Neural cell (in vitro differentiated cells): ENCODE data around the gene ACBD3.

Experiments used
- EP300 ChIP-seq: fragments of 450-650 bp; conservative IDR thresholded peaks from 2 replicates; pipeline ENCODE4 v1.6.1; 2014; ENCODE audit warnings: antibody characterized with exemption, mild to moderate bottlenecking, moderate library complexity; ENCODE audit not compliant: poor library complexity, severe bottlenecking
- TF ChIP-seq, protein P1 (sequence below): fragments of 450-650 bp; IDR thresholded peaks from 2 replicates; pipeline ENCODE4 v1.5.1; 2014; ENCODE audit warnings: antibody characterized with exemption, mild to moderate bottlenecking, moderate library complexity; ENCODE audit not compliant: poor library complexity, severe bottlenecking

DNA sequence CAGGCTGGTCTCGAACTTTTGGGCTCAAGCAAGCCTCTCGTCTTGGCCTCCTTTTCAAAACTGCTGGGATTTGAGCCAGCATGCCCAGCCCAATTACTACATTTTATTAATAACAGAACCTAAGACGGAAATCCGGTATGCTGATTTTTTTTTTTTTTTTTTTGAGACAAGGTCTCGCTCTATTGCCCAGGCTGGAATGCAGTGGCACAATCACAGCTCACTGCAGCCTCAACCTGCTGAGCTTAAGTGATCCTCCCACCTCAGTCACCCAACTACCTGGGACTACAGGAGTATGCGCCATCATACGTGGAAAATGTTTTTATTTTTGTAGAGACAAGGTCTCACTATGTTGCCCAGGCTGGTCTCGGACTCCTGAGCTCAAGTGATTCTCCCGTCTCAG, 20.2 kb downstream of the ACBD3 start:
- TF ChIP-seq, protein P1, sequence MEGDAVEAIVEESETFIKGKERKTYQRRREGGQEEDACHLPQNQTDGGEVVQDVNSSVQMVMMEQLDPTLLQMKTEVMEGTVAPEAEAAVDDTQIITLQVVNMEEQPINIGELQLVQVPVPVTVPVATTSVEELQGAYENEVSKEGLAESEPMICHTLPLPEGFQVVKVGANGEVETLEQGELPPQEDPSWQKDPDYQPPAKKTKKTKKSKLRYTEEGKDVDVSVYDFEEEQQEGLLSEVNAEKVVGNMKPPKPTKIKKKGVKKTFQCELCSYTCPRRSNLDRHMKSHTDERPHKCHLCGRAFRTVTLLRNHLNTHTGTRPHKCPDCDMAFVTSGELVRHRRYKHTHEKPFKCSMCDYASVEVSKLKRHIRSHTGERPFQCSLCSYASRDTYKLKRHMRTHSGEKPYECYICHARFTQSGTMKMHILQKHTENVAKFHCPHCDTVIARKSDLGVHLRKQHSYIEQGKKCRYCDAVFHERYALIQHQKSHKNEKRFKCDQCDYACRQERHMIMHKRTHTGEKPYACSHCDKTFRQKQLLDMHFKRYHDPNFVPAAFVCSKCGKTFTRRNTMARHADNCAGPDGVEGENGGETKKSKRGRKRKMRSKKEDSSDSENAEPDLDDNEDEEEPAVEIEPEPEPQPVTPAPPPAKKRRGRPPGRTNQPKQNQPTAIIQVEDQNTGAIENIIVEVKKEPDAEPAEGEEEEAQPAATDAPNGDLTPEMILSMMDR, result no peak
- no peak for TF ChIP-seq EP300
